ENCODE data around the gene LYSMD2. TPM values are rescaled to one million over a fixed set of nuclear protein-coding genes. Genes with fewer than 3 reads are reported as not detected.

The LYSMD2 gene
- total and polyA plus RNA-seq, 3 experiments from 2014 or later = 25.1 to 70.5 (median 25.1) TPM

GRCh38 chr15:51697163-51697562, 40.3 kb downstream of the LYSMD2 start:
- Mint-ChIP-seq H3K4me1 (peaks cover 2 to 7% (median 7%) of the 10 kb centered on the region in 3 donors), H3K27me3 (peaks cover 9 to 27% of the 10 kb centered on the region in 2 donors), H3K9me3 (no peaks in the 10 kb centered on the region), H3K36me3 (no peaks in the 10 kb centered on the region), H3K27ac (no peak overlapping the region), H3K4me3 (no peak overlapping the region)
- CTCF ChIA-PET = no interaction called here
- no peak overlapping the region for H3K27ac ChIP-seq (ENCODE audit: low read depth, low read length)
- DNase-seq = no peak
- peaks cover 3% of the 10 kb centered on the region for H3K4me1 ChIP-seq (ENCODE audit: insufficient read depth, low read length)
- POLR2A ChIA-PET = no interaction called here
- H3K9me3 ChIP-seq (ENCODE audit: low read length) = no peaks in the 10 kb centered on the region
- H3K27me3 ChIP-seq (ENCODE audit: insufficient read depth, low read length, poor library complexity, severe bottlenecking) = peaks cover 4% of the 10 kb centered on the region
- no peak overlapping the region for H3K4me3 ChIP-seq (ENCODE audit: low read length)
- no peaks in the 10 kb centered on the region for H3K36me3 ChIP-seq (ENCODE audit: insufficient read depth, low read length)

- Mint-ChIP-seq H3K27me3 (peaks cover 9 to 31% of the 10 kb centered on the region in 2 donors), H3K9me3 (no peaks in the 10 kb centered on the region), H3K4me1 (peaks cover 3 to 13% (median 11%) of the 10 kb centered on the region in 3 donors), H3K36me3 (no peaks in the 10 kb centered on the region), H3K4me3 (no peak overlapping the region), H3K27ac (peak overlapping the region in 1 of 8 donors; percentile 36)
- Histone ChIP-seq H3K4me3 (ENCODE audit: low read length) (no peak overlapping the region), H3K9me3 (ENCODE audit: low read length) (no peaks in the 10 kb centered on the region), H3K27ac (ENCODE audit: low read depth, low read length) (no peak overlapping the region), H3K4me1 (ENCODE audit: insufficient read depth, low read length) (peaks cover 8% of the 10 kb centered on the region), H3K27me3 (ENCODE audit: insufficient read depth, low read length, poor library complexity, severe bottlenecking) (peaks cover 4% of the 10 kb centered on the region), H3K36me3 (ENCODE audit: insufficient read depth, low read length) (no peaks in the 10 kb centered on the region)
- ChIA-PET CTCF (no interaction called here), POLR2A (no interaction called here)
- DNase-seq = no peak
These were observed 40.9 kb downstream of the LYSMD2 start for GRCh38 chr15:51696566-51696965.

GRCh38 chr15:51692154-51692553, 45.3 kb downstream of the LYSMD2 start:
- peaks cover 3 to 29% of the 10 kb centered on the region in 2 donors for H3K27me3 Mint-ChIP-seq
- Histone ChIP-seq H3K9me3 (ENCODE audit: low read length) (no peaks in the 10 kb centered on the region), H3K4me1 (ENCODE audit: insufficient read depth, low read length) (peaks cover 8% of the 10 kb centered on the region), H3K27ac (ENCODE audit: low read depth, low read length) (no peak overlapping the region), H3K4me3 (ENCODE audit: low read length) (no peak overlapping the region), H3K27me3 (ENCODE audit: insufficient read depth, low read length, poor library complexity, severe bottlenecking) (no peaks in the 10 kb centered on the region), H3K36me3 (ENCODE audit: insufficient read depth, low read length) (no peaks in the 10 kb centered on the region)
- CTCF ChIA-PET = interaction anchor here (1.5 kb wide), 1 partner anchor 85 kb away, joined by 4 read pairs; no protein-coding TSS in a partner anchor
- DNase-seq = no peak
- no peak overlapping the region for H3K4me3 Mint-ChIP-seq
- H3K36me3 Mint-ChIP-seq = no peaks in the 10 kb centered on the region
- no peaks in the 10 kb centered on the region for H3K9me3 Mint-ChIP-seq
- peaks cover 3 to 13% (median 11%) of the 10 kb centered on the region in 3 donors for H3K4me1 Mint-ChIP-seq
- no peak overlapping the region for H3K27ac Mint-ChIP-seq
- POLR2A ChIA-PET = no interaction called here

- H3K9me3 Mint-ChIP-seq = no peaks in the 10 kb centered on the region
- POLR2A ChIA-PET = interaction anchor here (0.7 kb wide), 1 partner anchor 79 kb away, joined by 3 read pairs; no protein-coding TSS in a partner anchor
- Histone ChIP-seq H3K27ac (ENCODE audit: low read depth, low read length) (no peak overlapping the region), H3K36me3 (ENCODE audit: insufficient read depth, low read length) (no peaks in the 10 kb centered on the region), H3K4me3 (ENCODE audit: low read length) (no peak overlapping the region), H3K4me1 (ENCODE audit: insufficient read depth, low read length) (peaks cover 8% of the 10 kb centered on the region), H3K9me3 (ENCODE audit: low read length) (no peaks in the 10 kb centered on the region), H3K27me3 (ENCODE audit: insufficient read depth, low read length, poor library complexity, severe bottlenecking) (peaks cover 4% of the 10 kb centered on the region)
- H3K36me3 Mint-ChIP-seq = no peaks in the 10 kb centered on the region
- CTCF ChIA-PET = interaction anchor here (0.9 to 1.9 kb wide), 2 partner anchors 51 to 87 kb away, joined by 3 to 11 read pairs; no protein-coding TSS in a partner anchor
- H3K4me3 Mint-ChIP-seq = no peak overlapping the region
- H3K27ac Mint-ChIP-seq = no peak overlapping the region
- peaks cover 8 to 52% of the 10 kb centered on the region in 2 donors for H3K27me3 Mint-ChIP-seq
- H3K4me1 Mint-ChIP-seq = peaks cover 3 to 13% (median 11%) of the 10 kb centered on the region in 3 donors
- DNase-seq = no peak
These were observed 48.6 kb downstream of the LYSMD2 start for GRCh38 chr15:51688863-51689262.

- no peak overlapping the region for H3K27ac Mint-ChIP-seq
- H3K4me3 Mint-ChIP-seq = no peak overlapping the region
- POLR2A ChIA-PET = no interaction called here
- H3K4me3 ChIP-seq (ENCODE audit: low read length) = no peak overlapping the region
- H3K36me3 Mint-ChIP-seq = no peaks in the 10 kb centered on the region
- no peaks in the 10 kb centered on the region for H3K36me3 ChIP-seq (ENCODE audit: insufficient read depth, low read length)
- peaks cover 13 to 63% of the 10 kb centered on the region in 2 donors for H3K27me3 Mint-ChIP-seq
- DNase-seq = no peak
- CTCF ChIA-PET = interaction anchor here (1.1 kb wide), 1 partner anchor 37 kb away, joined by 3 read pairs; no protein-coding TSS in a partner anchor
- no peaks in the 10 kb centered on the region for H3K9me3 Mint-ChIP-seq
- H3K27ac ChIP-seq (ENCODE audit: low read depth, low read length) = no peak overlapping the region
- no peaks in the 10 kb centered on the region for H3K9me3 ChIP-seq (ENCODE audit: low read length)
- peaks cover 6% of the 10 kb centered on the region for H3K27me3 ChIP-seq (ENCODE audit: insufficient read depth, low read length, poor library complexity, severe bottlenecking)
- peaks cover 8% of the 10 kb centered on the region for H3K4me1 ChIP-seq (ENCODE audit: insufficient read depth, low read length)
- peaks cover 3 to 9% (median 7%) of the 10 kb centered on the region in 3 donors for H3K4me1 Mint-ChIP-seq
These were observed 49.9 kb downstream of the LYSMD2 start for GRCh38 chr15:51687565-51687964.

- peaks cover 0 to 5% (median 0%) of the 10 kb centered on the region in 3 donors for H3K4me1 Mint-ChIP-seq
- H3K4me3 Mint-ChIP-seq = no peak within 1 kb of the TSS
- H3K4me1 ChIP-seq (ENCODE audit: insufficient read depth, low read length) = peaks cover 3% of the 10 kb centered on the region
- H3K27ac ChIP-seq (ENCODE audit: low read depth, low read length) = no peak within 1 kb of the TSS
- H3K36me3 ChIP-seq (ENCODE audit: insufficient read depth, low read length) = no peaks in the 10 kb centered on the region
- DNase-seq = peak in 4 of 5 donors; percentile 14 to 60 (median 31)
- H3K36me3 Mint-ChIP-seq = no peaks in the 10 kb centered on the region
- H3K9me3 ChIP-seq (ENCODE audit: low read length) = no peaks in the 10 kb centered on the region
- H3K9me3 Mint-ChIP-seq = peaks cover 0 to 5% (median 0%) of the 10 kb centered on the region in 5 donors
- ChIA-PET CTCF (no interaction called here), POLR2A (interaction anchor here (1.1 kb wide), 1 partner anchor 11 kb away, joined by 3 read pairs; no protein-coding TSS in a partner anchor)
- H3K4me3 ChIP-seq (ENCODE audit: low read length) = no peak within 1 kb of the TSS
- H3K27me3 ChIP-seq (ENCODE audit: insufficient read depth, low read length, poor library complexity, severe bottlenecking) = peaks cover 22% of the 10 kb centered on the region
- H3K27me3 Mint-ChIP-seq = peaks cover 27 to 59% of the 10 kb centered on the region in 2 donors
- peak within 1 kb of the TSS in 1 of 8 donors; percentile 11 for H3K27ac Mint-ChIP-seq
These were observed 56.0 kb downstream of the LYSMD2 start, which contains the start of gene SCG3 for GRCh38 chr15:51681303-51681963. Gene SCG3, plus strand, starts transcription at chr15:51681503. Its CDS starts 253 bp downstream, at chr15:51681756.

GRCh38 chr15:51680321-51680720, 57.1 kb downstream of the LYSMD2 start:
- H3K27ac Mint-ChIP-seq = no peak overlapping the region
- peaks cover 0 to 5% (median 0%) of the 10 kb centered on the region in 3 donors for H3K4me1 Mint-ChIP-seq
- no peak for DNase-seq
- no peak overlapping the region for H3K4me3 Mint-ChIP-seq
- Histone ChIP-seq H3K27me3 (ENCODE audit: insufficient read depth, low read length, poor library complexity, severe bottlenecking) (peaks cover 22% of the 10 kb centered on the region), H3K9me3 (ENCODE audit: low read length) (no peaks in the 10 kb centered on the region), H3K27ac (ENCODE audit: low read depth, low read length) (no peak overlapping the region), H3K4me1 (ENCODE audit: insufficient read depth, low read length) (peaks cover 3% of the 10 kb centered on the region), H3K36me3 (ENCODE audit: insufficient read depth, low read length) (no peaks in the 10 kb centered on the region), H3K4me3 (ENCODE audit: low read length) (no peak overlapping the region)
- no peaks in the 10 kb centered on the region for H3K36me3 Mint-ChIP-seq
- ChIA-PET CTCF (no interaction called here), POLR2A (interaction anchor here (1.1 kb wide), 1 partner anchor 10 kb away, joined by 3 read pairs; no protein-coding TSS in a partner anchor)
- peaks cover 0 to 5% (median 1%) of the 10 kb centered on the region in 5 donors for H3K9me3 Mint-ChIP-seq
- H3K27me3 Mint-ChIP-seq = peaks cover 27 to 54% of the 10 kb centered on the region in 2 donors

- ChIA-PET POLR2A (no interaction called here), CTCF (no interaction called here)
- peaks cover 3% of the 10 kb centered on the region for H3K4me1 ChIP-seq (ENCODE audit: insufficient read depth, low read length)
- Mint-ChIP-seq H3K9me3 (peaks cover 0 to 5% (median 1%) of the 10 kb centered on the region in 5 donors), H3K27me3 (peaks cover 20 to 40% of the 10 kb centered on the region in 2 donors), H3K36me3 (no peaks in the 10 kb centered on the region), H3K4me1 (peaks cover 0 to 5% (median 0%) of the 10 kb centered on the region in 3 donors), H3K27ac (no peak overlapping the region), H3K4me3 (no peak overlapping the region)
- H3K27me3 ChIP-seq (ENCODE audit: insufficient read depth, low read length, poor library complexity, severe bottlenecking) = peaks cover 15% of the 10 kb centered on the region
- H3K27ac ChIP-seq (ENCODE audit: low read depth, low read length) = no peak overlapping the region
- H3K9me3 ChIP-seq (ENCODE audit: low read length) = no peaks in the 10 kb centered on the region
- DNase-seq = no peak
- H3K4me3 ChIP-seq (ENCODE audit: low read length) = no peak overlapping the region
- no peaks in the 10 kb centered on the region for H3K36me3 ChIP-seq (ENCODE audit: insufficient read depth, low read length)
These were observed 59.4 kb downstream of the LYSMD2 start for GRCh38 chr15:51678096-51678495.
